ENCODE data around the gene TTC27.
"Not testable (repeated sequence)": the region's sequence is repeated elsewhere in the genome, so short reads cannot be mapped to it uniquely, and the experiment has no call there.

The TTC27 gene

DNA sequence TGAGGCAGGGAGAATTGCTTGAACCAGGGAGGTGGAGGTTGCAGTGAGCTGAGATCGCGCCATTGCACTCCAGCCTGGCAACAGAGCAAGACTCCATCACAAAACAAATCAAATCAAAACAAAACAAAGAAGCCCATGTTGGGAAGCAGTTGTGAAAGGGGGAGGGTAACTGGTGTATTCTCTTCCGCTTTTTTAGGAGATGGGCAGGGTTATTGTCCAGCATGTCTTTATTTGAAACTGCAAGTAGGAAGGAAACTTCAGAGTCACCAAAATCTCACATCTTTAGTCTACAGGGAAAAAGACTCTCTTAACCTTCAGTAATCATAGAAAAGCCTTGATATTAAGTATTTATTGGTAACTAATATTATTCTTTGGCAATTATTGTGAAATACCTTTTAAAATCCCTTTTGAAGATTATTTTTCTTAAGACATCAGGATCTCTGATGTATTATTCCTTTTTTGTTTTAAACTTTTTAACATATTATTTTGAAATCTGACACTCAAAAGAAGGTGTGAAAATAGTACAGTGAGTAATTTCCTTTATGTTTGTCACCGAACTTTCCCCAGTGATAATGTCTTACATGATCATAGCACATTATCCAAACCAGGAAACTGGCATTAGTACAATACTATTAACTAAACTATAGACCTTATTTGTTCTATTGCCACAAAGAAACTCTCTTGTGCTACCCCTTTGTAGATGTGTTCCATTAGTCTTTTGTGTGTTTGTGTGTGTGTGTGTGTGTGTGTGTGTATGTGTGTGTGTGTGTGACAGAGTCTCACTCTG, 234.6 kb downstream of the TTC27 start:
- DNase-seq: no peak

DNA sequence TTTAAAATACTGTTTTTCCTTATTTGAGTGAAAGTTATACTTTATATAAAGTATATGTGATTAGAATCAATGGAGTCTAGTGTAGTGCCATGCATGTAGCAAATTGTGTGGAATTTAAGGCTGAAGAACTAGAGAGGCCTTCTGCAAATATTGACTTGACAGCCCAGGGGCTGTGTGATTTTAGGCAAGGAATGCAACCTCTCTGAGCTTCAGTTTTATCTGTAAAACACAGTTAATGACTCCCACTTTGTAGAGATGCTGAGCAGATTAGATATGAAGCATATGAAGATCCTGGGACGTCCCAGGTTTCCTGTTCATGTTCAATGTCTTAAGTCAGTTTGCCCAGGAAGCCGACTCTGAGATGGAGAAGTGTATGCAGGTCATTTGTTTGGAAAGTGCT, 235.5 kb downstream of the TTC27 start:
- DNase-seq: no peak

- no peak for DNase-seq
These were observed 236.0 kb downstream of the TTC27 start for GRCh38 chr2:32863803-32864202.

DNA sequence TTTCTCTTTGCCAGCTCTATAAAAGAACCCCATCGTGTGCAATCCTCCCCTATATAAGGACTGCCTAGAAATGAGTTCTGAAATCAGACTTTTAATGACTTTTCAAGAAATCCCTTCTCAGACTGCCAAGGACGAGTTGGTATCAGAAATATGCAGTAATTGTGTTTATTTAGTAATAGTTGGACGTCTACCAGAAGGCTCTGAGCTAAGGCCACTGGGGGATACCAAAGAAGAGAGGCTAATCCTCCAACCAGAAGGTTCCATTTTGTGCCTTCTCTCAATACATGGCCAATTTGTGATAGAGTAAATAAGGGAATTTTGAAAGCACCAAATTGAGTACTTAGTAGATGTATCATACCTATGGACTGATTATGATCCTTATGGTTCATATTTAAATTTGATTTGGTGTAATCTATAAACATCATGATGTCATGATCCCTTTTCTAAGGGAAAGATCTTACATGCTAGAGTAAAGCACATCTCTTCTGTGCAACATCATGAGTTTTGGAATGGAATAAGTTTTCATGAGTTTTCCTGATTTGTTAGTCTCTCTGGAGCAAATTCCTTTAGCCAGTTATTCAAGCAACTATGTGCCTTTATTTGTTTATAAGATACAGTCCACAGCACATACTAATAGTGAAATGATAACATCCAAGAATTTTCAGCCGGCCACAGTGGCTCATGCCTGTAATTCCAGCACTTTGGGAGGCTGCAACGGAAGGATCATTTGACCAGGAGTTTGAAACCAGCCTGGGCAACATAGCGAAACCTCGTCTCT, 236.7 kb downstream of the TTC27 start:
- no peak for DNase-seq

DNA sequence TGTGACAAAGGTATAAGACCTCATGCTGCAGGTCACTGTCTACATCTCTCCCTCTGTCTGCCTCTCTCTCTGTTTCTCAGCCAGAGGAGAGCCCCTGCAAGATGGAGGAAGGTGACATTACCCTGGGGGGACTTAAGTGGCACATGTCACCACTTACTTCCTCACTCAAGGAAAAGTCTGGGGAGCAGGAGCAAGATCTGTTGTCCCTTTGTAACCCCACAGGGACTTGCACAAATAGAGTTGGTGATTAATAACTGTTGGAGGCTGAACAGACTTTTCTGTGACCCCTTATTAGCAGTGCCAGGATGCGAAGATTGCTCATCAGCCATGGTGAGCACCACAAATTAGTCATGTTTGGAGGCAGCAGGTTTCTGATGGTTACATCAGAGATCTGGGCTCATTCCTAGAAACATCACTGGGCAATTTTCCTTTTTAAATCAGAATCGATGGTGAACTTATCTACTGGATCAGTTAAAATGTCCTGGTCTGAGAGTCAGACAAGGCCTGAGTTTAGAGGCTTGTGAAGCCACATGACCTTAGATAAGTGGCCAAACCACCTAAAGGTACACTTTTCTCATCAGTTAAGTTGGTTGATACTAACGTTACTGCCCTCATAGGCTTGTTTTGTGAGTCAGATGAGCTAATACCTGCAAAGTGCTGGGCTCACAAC, 237.7 kb downstream of the TTC27 start:
- no peak for DNase-seq

GRCh38 chr2:32866462-32866861, 238.6 kb downstream of the TTC27 start:
- DNase-seq: not testable (repeated sequence)
